Activated B cell treated with CpG ODN at 0.5 μM for 24 hours (primary cell): ENCODE measurements around the gene RPL10A. TPM values are rescaled to one million over a fixed set of nuclear protein-coding genes. Genes with fewer than 3 reads are reported as not detected.
A peak's percentile ranks its signal among the peaks of the same experiment; 100 is the strongest.

Experiments used
- ATAC-seq: fragments of 200-7000 bp; cut with Tn5 transposase; one replicate; pipeline ENCODE4 v1.10.0; 2021; ENCODE audit warnings: low read depth, mild to moderate bottlenecking, moderate library complexity
- CTCF ChIA-PET: fragments of 350-600 bp; sonication (Branson Sonifier 250); formaldehyde crosslinking; loops from one replicate; lab custom pipeline; 2021; ENCODE audit warnings: antibody characterized with exemption; lab: Charles Lee
- POLR2A ChIA-PET: fragments of 350-600 bp; sonication (Branson Sonifier 250); formaldehyde crosslinking; loops from one replicate; lab custom pipeline; 2021; ENCODE audit warnings: antibody characterized with exemption; lab: Charles Lee
- DNase-seq: peaks from one replicate; pipeline ENCODE4 v3.0.0; 2022
- H3K27ac Mint-ChIP-seq: one replicate; pipeline ENCODE4 v1.8.0; 2020; ENCODE audit warnings: mixed read lengths
- H3K27me3 Mint-ChIP-seq: one replicate; pipeline ENCODE4 v1.8.0; 2021; ENCODE audit warnings: mixed read lengths
- H3K36me3 Mint-ChIP-seq: one replicate; pipeline ENCODE4 v1.8.0; 2021; ENCODE audit warnings: low read depth, mixed read lengths
- H3K4me1 Mint-ChIP-seq: one replicate; pipeline ENCODE4 v1.8.0; 2021; ENCODE audit warnings: mixed read lengths
- H3K4me3 Mint-ChIP-seq: one replicate; pipeline ENCODE4 v1.8.0; 2020; ENCODE audit warnings: mild to moderate bottlenecking, mixed read lengths
- H3K9me3 Mint-ChIP-seq: one replicate; pipeline ENCODE4 v1.8.0; 2020; ENCODE audit warnings: mixed read lengths
- CTCF ChIP-seq: fragments of 200-600 bp; IDR thresholded peaks from one replicate; pipeline ENCODE4 v1.8.0; 2022; ENCODE audit warnings: antibody characterized with exemption, mild to moderate bottlenecking
- intact Hi-C: fragments of 100-400 bp; cut with micrococcal nuclease; formaldehyde crosslinking; loops from one replicate; pipeline ENCODE4 v1.15.1; 2024
- total RNA-seq: library from RNA; stranded (reverse); gene quantifications from 2 replicates; pipeline ENCODE4 v1.2.3, GENCODE V29; 2022

The RPL10A gene
- total RNA-seq, 1 donor from 2014 or later, result 2,485 TPM

DNA sequence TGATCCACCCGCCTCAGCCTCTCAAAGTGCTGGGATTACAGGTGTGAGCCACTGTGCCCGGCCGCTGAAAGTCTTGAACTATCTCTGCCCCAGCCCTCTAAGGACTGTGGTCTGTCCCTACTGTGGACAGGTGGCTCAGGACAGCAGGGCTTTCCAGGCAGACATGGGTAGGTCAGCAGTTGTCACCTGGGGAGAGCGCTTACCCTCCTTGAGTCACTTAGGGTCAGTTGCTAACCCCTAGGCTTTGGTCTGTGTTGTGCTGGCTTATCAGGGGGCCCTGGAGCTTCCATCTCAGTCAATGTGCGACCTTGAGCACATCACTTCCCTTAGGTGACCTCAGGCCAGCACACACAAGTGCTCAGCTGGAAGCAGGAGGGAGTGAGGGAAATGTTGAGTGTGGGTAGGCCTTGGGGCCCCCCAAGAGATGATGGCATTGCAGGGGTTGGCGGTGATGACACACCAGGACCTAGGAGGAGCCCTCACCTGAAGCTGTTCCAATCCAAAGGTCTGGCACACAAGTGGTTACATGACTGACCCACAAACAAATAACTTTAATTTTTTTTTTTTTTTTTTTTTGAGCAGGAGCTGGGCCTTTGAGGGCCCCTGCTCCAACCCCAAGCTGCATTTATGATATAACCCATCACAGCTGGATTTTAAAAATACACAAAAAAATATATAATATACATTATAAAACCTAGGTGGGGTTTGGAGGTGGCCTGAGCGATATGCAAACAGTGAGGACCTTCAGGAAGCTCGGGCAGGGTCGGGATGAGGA, 5.1 kb downstream of the RPL10A start:
- H3K36me3 Mint-ChIP-seq, result peaks cover 62% of the 10 kb centered on the region
- CTCF ChIA-PET, result no interaction called here
- POLR2A ChIA-PET, result interaction anchor here (0.6 to 3.0 kb wide), 13 partner anchors 8 to 1402 kb away, joined by 3 to 15 read pairs (median 5); partner anchors contain the start of genes FANCE, PPARD and TEAD3
- DNase-seq (no peak), ATAC-seq (no peak)
- H3K27ac Mint-ChIP-seq, result peak overlapping the region; percentile 35
- H3K4me1 Mint-ChIP-seq, result peaks cover 38% of the 10 kb centered on the region
- intact Hi-C loops, result no loop called here
- TF ChIP-seq CTCF, result no peak
- H3K4me3 Mint-ChIP-seq, result no peak overlapping the region
- no peaks in the 10 kb centered on the region for H3K27me3 Mint-ChIP-seq
- H3K9me3 Mint-ChIP-seq, result no peaks in the 10 kb centered on the region

DNA sequence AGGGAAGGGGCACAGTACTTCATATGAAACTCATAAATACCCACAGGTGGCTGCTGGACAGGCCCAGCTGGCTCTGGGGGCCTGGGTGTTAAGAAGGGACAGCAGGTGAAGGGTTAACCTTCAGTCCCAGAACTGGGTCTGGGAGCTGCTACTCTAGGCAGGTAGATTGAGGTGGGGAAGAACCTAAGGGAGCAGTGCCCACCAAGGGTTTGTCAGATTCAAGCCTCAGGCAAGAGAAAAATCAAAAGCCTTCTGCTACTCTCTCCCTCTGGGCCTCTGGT, 5.6 kb downstream of the RPL10A start:
- ChIA-PET CTCF (no interaction called here), POLR2A (interaction anchor here (0.6 to 1.6 kb wide), 7 partner anchors 16 to 263 kb away, joined by 3 to 7 read pairs (median 4); partner anchors contain the start of gene FANCE)
- intact Hi-C loops, result no loop called here
- H3K36me3 Mint-ChIP-seq, result peaks cover 57% of the 10 kb centered on the region
- no peaks in the 10 kb centered on the region for H3K27me3 Mint-ChIP-seq
- H3K4me3 Mint-ChIP-seq, result no peak overlapping the region
- H3K4me1 Mint-ChIP-seq, result peaks cover 37% of the 10 kb centered on the region
- ATAC-seq (no peak), DNase-seq (no peak)
- no peaks in the 10 kb centered on the region for H3K9me3 Mint-ChIP-seq
- H3K27ac Mint-ChIP-seq, result peak overlapping the region; percentile 35
- TF ChIP-seq CTCF, result no peak

- intact Hi-C loops, result no loop called here
- DNase-seq (no peak), ATAC-seq (no peak)
- H3K9me3 Mint-ChIP-seq, result no peaks in the 10 kb centered on the region
- no peak for TF ChIP-seq CTCF
- ChIA-PET POLR2A (interaction anchor here (0.6 to 1.6 kb wide), 7 partner anchors 16 to 1117 kb away, joined by 3 to 7 read pairs (median 3); no protein-coding TSS in a partner anchor), CTCF (no interaction called here)
- no peaks in the 10 kb centered on the region for H3K27me3 Mint-ChIP-seq
- peaks cover 36% of the 10 kb centered on the region for H3K4me1 Mint-ChIP-seq
- no peak overlapping the region for H3K27ac Mint-ChIP-seq
- peaks cover 53% of the 10 kb centered on the region for H3K36me3 Mint-ChIP-seq
- H3K4me3 Mint-ChIP-seq, result no peak overlapping the region
Measured at GRCh38 chr6:35474131-35474941, 6.1 kb downstream of the RPL10A start.

- ChIA-PET CTCF (no interaction called here), POLR2A (no interaction called here)
- ATAC-seq (no peak), DNase-seq (no peak)
- Mint-ChIP-seq H3K4me3 (no peak overlapping the region), H3K4me1 (peaks cover 29% of the 10 kb centered on the region), H3K27me3 (no peaks in the 10 kb centered on the region), H3K27ac (no peak overlapping the region), H3K9me3 (no peaks in the 10 kb centered on the region), H3K36me3 (peaks cover 46% of the 10 kb centered on the region)
- no peak for TF ChIP-seq CTCF
- intact Hi-C loops, result no loop called here
Measured at GRCh38 chr6:35474942-35475570, 6.9 kb downstream of the RPL10A start.

- H3K27ac Mint-ChIP-seq, result no peak overlapping the region
- no peaks in the 10 kb centered on the region for H3K9me3 Mint-ChIP-seq
- peaks cover 41% of the 10 kb centered on the region for H3K36me3 Mint-ChIP-seq
- ChIA-PET POLR2A (no interaction called here), CTCF (no interaction called here)
- no peak overlapping the region for H3K4me3 Mint-ChIP-seq
- H3K27me3 Mint-ChIP-seq, result no peaks in the 10 kb centered on the region
- intact Hi-C loops, result no loop called here
- H3K4me1 Mint-ChIP-seq, result peaks cover 23% of the 10 kb centered on the region
- TF ChIP-seq CTCF, result no peak
- ATAC-seq, result no peak
- DNase-seq, result no peak
Measured at GRCh38 chr6:35475573-35475972, 7.4 kb downstream of the RPL10A start.
